ENCODE measurements around the gene TGFB3.

Gene TGFB3

GRCh38 chr14:75979071-75979571, 2.7 kb downstream of the TGFB3 start:
- H3K4me3 ChIP-seq (ENCODE audit: low read depth, low read length), result peak overlapping the region; percentile 1
- CTCF ChIA-PET, result interaction anchor here (0.6 to 20.2 kb wide), 29 partner anchors 9 to 408 kb away, joined by 3 to 715 read pairs (median 4); no protein-coding TSS in a partner anchor
- POLR2A ChIA-PET, result no interaction called here
- TF ChIP-seq CTCF (IDR thresholded peaks at IDR 0.05; ENCODE audit: insufficient read depth, low read length, missing control alignments), result peak; percentile 76
- DNase-seq (ENCODE audit: low read depth, low spot score), result no peak

- no peak for DNase-seq (ENCODE audit: low read depth, low spot score)
- TF ChIP-seq CTCF (IDR thresholded peaks at IDR 0.05; ENCODE audit: insufficient read depth, low read length, missing control alignments), result no peak
- H3K4me3 ChIP-seq (ENCODE audit: low read depth, low read length), result no peak overlapping the region
- CTCF ChIA-PET, result interaction anchor here (0.7 to 20.2 kb wide), 14 partner anchors 8 to 324 kb away, joined by 3 to 715 read pairs (median 8); no protein-coding TSS in a partner anchor
- POLR2A ChIA-PET, result no interaction called here
Observed at GRCh38 chr14:75978249-75978731, 3.5 kb downstream of the TGFB3 start.

- no peak overlapping the region for H3K4me3 ChIP-seq (ENCODE audit: low read depth, low read length)
- TF ChIP-seq CTCF (IDR thresholded peaks at IDR 0.05; ENCODE audit: insufficient read depth, low read length, missing control alignments), result no peak
- ChIA-PET CTCF (interaction anchor here (1.1 to 20.2 kb wide), 5 partner anchors 21 to 266 kb away, joined by 3 to 715 read pairs (median 230); no protein-coding TSS in a partner anchor), POLR2A (no interaction called here)
- no peak for DNase-seq (ENCODE audit: low read depth, low spot score)
Observed at GRCh38 chr14:75977582-75977943, 4.2 kb downstream of the TGFB3 start.

- CTCF ChIA-PET, result interaction anchor here (1.1 to 20.2 kb wide), 7 partner anchors 8 to 266 kb away, joined by 3 to 715 read pairs (median 4); partner anchors contain the start of gene IFT43
- POLR2A ChIA-PET, result interaction anchor here (0.6 kb wide), 1 partner anchor 109 kb away, joined by 3 read pairs; no protein-coding TSS in a partner anchor
Observed at GRCh38 chr14:75976826-75977581, 4.8 kb downstream of the TGFB3 start.

GRCh38 chr14:75972801-75973421, 8.9 kb downstream of the TGFB3 start:
- no peak for DNase-seq (ENCODE audit: low read depth, low spot score)
- ChIA-PET CTCF (interaction anchor here (1.2 to 20.2 kb wide), 6 partner anchors 9 to 262 kb away, joined by 3 to 715 read pairs (median 10); partner anchors contain the start of gene TGFB3), POLR2A (no interaction called here)
- TF ChIP-seq CTCF (IDR thresholded peaks at IDR 0.05; ENCODE audit: insufficient read depth, low read length, missing control alignments), result no peak
- no peak overlapping the region for H3K4me3 ChIP-seq (ENCODE audit: low read depth, low read length)

More at GRCh38 chr14:75976826-75977581, 4.8 kb downstream of the TGFB3 start:
- TF ChIP-seq CTCF (IDR thresholded peaks at IDR 0.05; ENCODE audit: insufficient read depth, low read length, missing control alignments), result no peak
- no peak overlapping the region for H3K4me3 ChIP-seq (ENCODE audit: low read depth, low read length)
- no peak for DNase-seq (ENCODE audit: low read depth, low spot score)

GRCh38 chr14:75971509-75971908, 10.3 kb downstream of the TGFB3 start:
- ChIA-PET POLR2A (no interaction called here), CTCF (interaction anchor here (0.9 to 3.6 kb wide), 3 partner anchors 8 to 64 kb away, joined by 3 to 16 read pairs (median 14); partner anchors contain the start of gene TGFB3)
- no peak overlapping the region for H3K4me3 ChIP-seq (ENCODE audit: low read depth, low read length)
- DNase-seq (ENCODE audit: low read depth, low spot score), result no peak
- TF ChIP-seq CTCF (IDR thresholded peaks at IDR 0.05; ENCODE audit: insufficient read depth, low read length, missing control alignments), result no peak

All from AG04449 (cell line).